SK-N-DZ (cell line): Measurements from ENCODE around the gene LRRC2. TPM values are rescaled to one million over a fixed set of nuclear protein-coding genes. Genes with fewer than 3 reads are reported as not detected.
"Not testable (repeated sequence)": the region's sequence is repeated elsewhere in the genome, so short reads cannot be mapped to it uniquely, and the experiment has no call there.

Source experiments
- DNase-seq: peaks from one replicate; pipeline ENCODE4 v3.0.0-alpha.2; 2015; ENCODE audit warnings: low spot score
- polyA plus RNA-seq, 2 experiments: library from polyadenylated mRNA; depleted of rRNA; stranded (reverse); fragments of >200 nt; gene quantifications; 2 replicates each; pipeline ENCODE4 v1.2.3, GENCODE V29; 2014

Gene LRRC2
- polyA plus RNA-seq (2014; cell fraction: cytosol; rRNA removed) = not detected in 2 replicates
- not detected in 2 replicates for polyA plus RNA-seq (2014; cell fraction: nucleus; rRNA removed)

GRCh38 chr3:46566040-46566641 lies at the start of gene LRRC2:
TSS of gene LRRC2 (minus strand) at chr3:46566302. CDS start at chr3:46551591, 14,711 bp downstream.
- DNase-seq = no peak

GRCh38 chr3:46615050-46615775 lies 49.1 kb upstream of the LRRC2 start:
- no peak for DNase-seq

- no peak for DNase-seq
Measured at GRCh38 chr3:46614431-46614830, 48.3 kb upstream of the LRRC2 start.

- DNase-seq = no peak
Measured at GRCh38 chr3:46613313-46614005, 47.4 kb upstream of the LRRC2 start.

DNA sequence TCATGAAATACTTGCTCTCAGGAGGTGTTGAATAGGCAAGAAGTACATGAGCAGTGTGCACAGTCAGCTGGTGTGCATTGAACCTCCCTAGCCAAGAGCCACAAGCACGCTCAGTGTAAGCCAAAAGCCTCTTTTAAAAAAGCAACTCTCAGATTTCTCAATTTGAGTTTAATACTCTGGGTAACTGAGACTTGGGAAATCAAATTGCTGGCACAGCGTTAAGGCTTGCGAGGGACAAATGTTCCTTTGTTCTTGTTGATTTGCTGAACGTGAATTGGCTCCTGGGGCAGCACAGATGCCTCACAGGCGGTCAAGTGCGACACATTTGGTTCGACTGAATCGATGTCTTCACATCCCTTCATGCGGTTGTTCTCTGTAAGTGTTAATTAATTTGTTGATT lies 46.2 kb upstream of the LRRC2 start, which contains the start of gene FAM240A:
TSS of gene FAM240A (plus strand) at position 202 of the 400 bp plus-strand sequence. CDS start at position 361, 159 bp downstream.
- no peak for DNase-seq

DNA sequence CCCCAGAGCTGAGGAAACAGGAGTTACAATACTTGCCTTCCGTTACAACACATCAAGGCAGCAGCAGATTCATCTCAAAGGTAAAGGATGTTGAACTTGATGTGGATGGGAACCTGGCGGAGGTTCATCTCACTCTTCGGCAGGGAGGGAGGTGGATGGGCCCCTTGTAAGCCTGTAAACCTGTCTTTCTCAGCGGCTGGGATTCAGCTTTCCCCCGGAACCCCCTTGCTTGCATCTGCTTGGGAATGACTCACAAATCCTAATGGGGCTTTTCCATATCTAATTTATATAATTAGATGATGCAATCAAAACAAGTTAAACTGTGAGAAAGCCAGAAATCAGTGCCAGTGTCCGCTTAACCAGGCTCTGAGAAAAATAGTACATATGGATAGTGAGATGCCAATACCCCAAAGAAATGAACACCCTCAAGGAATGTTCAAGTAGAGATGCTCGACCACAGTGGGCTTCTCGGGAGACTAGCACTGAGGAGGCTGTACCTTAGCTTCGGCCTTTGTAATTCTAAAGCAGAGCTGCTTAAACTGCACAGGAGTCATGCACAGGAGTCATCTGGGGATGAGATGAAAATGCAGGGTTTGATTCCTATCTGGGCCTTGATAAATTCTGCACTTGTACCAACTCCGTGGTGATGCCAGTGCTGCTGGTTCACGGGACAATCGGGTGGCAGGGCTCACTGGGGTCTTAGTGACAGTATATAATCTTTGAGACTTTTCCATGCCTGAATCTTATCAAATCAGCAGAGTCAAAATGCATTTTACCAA lies 44.0 kb upstream of the LRRC2 start:
- DNase-seq = no peak

- no peak for DNase-seq
Measured at GRCh38 chr3:46609212-46609721, 43.2 kb upstream of the LRRC2 start.

- no peak for DNase-seq
Measured at GRCh38 chr3:46607603-46608028, 41.5 kb upstream of the LRRC2 start.

GRCh38 chr3:46604127-46604526 lies 38.0 kb upstream of the LRRC2 start:
- DNase-seq = no peak

DNA sequence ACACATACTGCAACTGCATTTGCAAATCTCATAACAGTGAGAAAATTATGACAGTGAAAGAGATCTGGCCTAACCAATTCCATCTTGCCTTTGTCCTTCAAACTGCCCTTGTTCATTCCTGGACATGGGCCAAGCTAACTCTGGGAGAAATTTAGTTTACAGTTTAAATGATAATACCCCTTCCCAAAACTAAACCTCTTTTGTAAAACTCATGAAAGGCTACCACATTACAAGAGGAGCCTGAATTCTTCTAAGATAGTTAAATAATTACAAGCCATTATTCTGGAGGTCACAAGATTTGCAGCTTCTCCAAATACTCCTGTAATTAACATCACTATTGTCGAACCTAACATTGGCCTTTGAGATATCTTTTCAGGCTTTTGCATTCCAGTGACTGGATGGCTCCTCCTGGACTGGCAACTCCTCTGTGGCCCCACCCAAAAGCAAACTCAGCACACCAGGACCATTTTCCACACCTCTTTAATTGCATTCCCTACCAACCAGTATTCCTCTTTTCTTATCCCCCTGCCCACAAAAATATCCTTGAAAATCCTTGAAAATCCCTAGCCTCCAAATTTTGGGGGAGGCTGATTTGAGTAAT lies 37.4 kb upstream of the LRRC2 start:
- DNase-seq = no peak

DNA sequence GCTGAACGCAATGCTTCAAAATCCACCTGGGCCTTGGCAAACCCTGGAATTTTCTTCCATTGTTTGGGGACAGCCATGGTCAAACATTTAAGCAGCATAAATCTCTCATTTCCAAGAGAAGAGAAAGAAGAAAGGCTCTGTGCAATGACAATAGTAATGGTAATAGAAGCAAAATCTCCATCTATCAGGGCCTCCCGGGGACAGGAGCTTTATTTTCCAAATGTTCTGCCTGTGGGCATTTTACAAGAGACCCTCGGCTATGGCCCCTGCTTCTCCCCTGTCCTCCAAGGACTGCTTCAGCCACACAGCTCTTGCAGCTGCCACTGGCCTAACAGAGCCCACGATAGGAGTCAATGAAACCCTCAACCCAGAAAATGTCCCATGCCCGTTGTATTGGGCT lies 33.5 kb upstream of the LRRC2 start:
- no peak for DNase-seq

DNA sequence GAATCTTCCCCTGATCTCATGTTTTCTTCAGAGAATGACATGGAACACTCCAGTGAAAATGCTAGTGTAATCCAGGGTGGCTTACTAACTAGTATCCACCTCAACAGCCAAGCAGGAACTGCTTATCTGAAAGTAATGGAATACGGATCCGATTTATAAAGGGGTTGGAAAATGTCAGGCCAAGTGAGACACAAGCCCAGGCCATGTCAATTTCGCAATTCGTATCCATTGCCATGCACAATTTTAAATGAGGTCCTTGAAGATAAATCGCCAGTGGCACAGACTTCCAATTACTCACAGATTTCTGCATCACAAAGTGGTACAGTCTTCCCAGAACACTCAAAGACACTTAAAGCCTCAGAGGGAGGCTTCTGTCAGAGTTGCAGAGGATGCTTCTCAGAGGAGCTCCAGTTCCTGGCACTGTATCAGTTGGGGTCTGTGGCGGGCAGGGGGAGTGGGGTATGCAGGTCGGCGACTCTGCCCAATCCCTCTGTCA lies 29.8 kb upstream of the LRRC2 start:
- DNase-seq = no peak

DNA sequence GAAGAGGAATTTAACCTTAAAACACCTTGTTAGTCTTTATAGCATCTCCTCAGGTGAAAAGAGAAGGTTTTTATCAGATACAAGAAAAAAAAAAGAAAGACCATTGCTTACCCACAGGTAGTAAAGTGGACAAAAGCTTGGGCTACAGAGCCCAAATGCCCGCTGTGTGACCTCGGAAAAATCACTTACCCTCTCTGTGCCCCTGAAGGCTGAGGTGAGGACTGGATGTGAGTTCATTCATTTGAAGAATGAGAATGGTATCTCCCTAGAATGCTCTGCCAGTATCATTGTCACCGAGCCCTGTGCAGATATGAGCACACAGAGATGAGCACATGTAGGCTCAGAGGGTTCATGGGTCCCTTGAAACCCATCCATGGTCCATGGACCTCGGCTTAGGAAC lies 28.6 kb upstream of the LRRC2 start:
- no peak for DNase-seq

GRCh38 chr3:46593979-46594378 lies 27.9 kb upstream of the LRRC2 start:
- no peak for DNase-seq

- no peak for DNase-seq
Measured at GRCh38 chr3:46593274-46593862, 27.3 kb upstream of the LRRC2 start.

- DNase-seq = not testable (repeated sequence)
Measured at GRCh38 chr3:46587268-46587667, 21.2 kb upstream of the LRRC2 start.

DNA sequence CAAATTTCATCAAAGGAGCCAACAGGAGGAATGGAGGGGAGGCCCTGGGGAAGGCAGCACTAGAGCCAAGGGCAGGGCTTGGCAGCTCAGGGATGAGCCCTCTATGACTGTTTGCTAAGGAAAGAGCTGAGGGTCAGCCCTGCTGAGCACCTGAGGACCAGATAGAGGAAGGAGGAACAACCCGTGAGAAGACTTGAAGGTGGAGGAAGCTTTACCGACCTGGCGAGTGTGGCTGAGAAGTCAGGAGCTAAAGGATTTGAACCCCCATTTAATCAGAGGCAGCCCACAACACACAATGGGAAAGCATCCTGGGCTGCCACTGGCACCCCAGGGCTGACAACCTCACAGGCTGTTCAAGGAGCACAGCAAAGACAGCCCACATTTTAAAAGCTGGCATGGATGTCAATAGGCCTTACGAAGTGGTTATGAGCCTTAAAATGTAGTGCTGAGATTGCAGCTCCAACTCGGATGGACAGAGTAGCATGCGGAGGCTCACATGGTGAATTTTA lies 20.7 kb upstream of the LRRC2 start:
- DNase-seq = no peak

GRCh38 chr3:46585799-46586693 lies 19.9 kb upstream of the LRRC2 start:
- DNase-seq = no peak
